Measurements from ENCODE around the gene DPF3. TPM values are rescaled to one million over a fixed set of nuclear protein-coding genes. Genes with fewer than 3 reads are reported as not detected.

DPF3 gene
- total and polyA plus RNA-seq, 8 donors = 1.4 to 3.6 (median 1.9) TPM

- DNase-seq (no peak), ATAC-seq (no peak)
- Histone ChIP-seq H3K36me3 (no peaks in the 10 kb centered on the region), H3K27ac (no peak overlapping the region), H3K4me3 (no peak overlapping the region), H3K9me3 (no peaks in the 10 kb centered on the region), H3K4me1 (no peaks in the 10 kb centered on the region), H3K27me3 (peaks cover 0 to 14% of the 10 kb centered on the region in 2 donors)
- TF ChIP-seq, protein P1, sequence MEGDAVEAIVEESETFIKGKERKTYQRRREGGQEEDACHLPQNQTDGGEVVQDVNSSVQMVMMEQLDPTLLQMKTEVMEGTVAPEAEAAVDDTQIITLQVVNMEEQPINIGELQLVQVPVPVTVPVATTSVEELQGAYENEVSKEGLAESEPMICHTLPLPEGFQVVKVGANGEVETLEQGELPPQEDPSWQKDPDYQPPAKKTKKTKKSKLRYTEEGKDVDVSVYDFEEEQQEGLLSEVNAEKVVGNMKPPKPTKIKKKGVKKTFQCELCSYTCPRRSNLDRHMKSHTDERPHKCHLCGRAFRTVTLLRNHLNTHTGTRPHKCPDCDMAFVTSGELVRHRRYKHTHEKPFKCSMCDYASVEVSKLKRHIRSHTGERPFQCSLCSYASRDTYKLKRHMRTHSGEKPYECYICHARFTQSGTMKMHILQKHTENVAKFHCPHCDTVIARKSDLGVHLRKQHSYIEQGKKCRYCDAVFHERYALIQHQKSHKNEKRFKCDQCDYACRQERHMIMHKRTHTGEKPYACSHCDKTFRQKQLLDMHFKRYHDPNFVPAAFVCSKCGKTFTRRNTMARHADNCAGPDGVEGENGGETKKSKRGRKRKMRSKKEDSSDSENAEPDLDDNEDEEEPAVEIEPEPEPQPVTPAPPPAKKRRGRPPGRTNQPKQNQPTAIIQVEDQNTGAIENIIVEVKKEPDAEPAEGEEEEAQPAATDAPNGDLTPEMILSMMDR (IDR thresholded peaks at IDR 0.05) = no peak
- intact Hi-C loops (cut with DNase I) = loop anchor here in 1 of 2 donors (10.0 kb wide), 1 partner anchor 392 kb away; no protein-coding TSS in a partner anchor
These were observed 12.4 kb upstream of the DPF3 start for GRCh38 chr14:72906316-72906715.

- H3K4me1 ChIP-seq = no peaks in the 10 kb centered on the region
- H3K36me3 ChIP-seq = no peaks in the 10 kb centered on the region
- intact Hi-C loops (cut with DNase I) = loop anchor here in 1 of 2 donors (10.0 kb wide), 1 partner anchor 390 kb away; no protein-coding TSS in a partner anchor
These were observed 11.1 kb upstream of the DPF3 start for GRCh38 chr14:72904840-72905561.

GRCh38 chr14:72904218-72904617 lies 10.3 kb upstream of the DPF3 start:
- ATAC-seq (no peak), DNase-seq (no peak)
- Histone ChIP-seq H3K4me3 (no peak overlapping the region), H3K9me3 (no peaks in the 10 kb centered on the region), H3K4me1 (no peaks in the 10 kb centered on the region), H3K27ac (no peak overlapping the region), H3K27me3 (peaks cover 0 to 14% of the 10 kb centered on the region in 2 donors), H3K36me3 (no peaks in the 10 kb centered on the region)
- TF ChIP-seq, protein P1 (IDR thresholded peaks at IDR 0.05) = no peak
- intact Hi-C loops (cut with DNase I) = loop anchor here in 1 of 2 donors (10.0 kb wide), 1 partner anchor 389 kb away; no protein-coding TSS in a partner anchor

More at GRCh38 chr14:72904840-72905561, 11.1 kb upstream of the DPF3 start:
- peak in 2 of 4 donors; percentile 77 to 85 for DNase-seq
- no peak overlapping the region for H3K4me3 ChIP-seq
- peak; percentile 91 for ATAC-seq
- TF ChIP-seq, protein P1 (IDR thresholded peaks at IDR 0.05) = peak; percentile 84 to 88
- H3K9me3 ChIP-seq = no peaks in the 10 kb centered on the region
- H3K27ac ChIP-seq = no peak overlapping the region
- peaks cover 0 to 14% of the 10 kb centered on the region in 2 donors for H3K27me3 ChIP-seq

DNA sequence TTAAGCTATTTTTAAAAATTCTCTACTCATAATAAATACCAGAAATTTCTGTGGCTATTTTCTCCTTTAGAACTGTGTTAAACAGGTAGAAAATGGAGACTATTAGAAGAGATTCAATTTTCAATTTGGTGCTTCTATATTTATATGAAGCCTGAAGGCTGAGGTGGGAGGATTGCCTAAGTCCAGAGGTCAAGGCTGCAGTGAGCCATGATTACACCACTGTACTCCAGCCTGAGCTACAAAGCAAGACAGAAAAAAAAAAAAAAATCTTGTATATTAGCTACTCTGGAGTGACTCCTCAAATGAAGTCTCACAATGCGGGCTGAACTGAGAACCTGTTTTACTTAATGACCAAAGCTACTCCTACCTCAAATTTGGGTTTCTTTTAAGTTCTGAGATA lies 9.8 kb upstream of the DPF3 start:
- Histone ChIP-seq H3K4me1 (no peaks in the 10 kb centered on the region), H3K27me3 (peaks cover 0 to 14% of the 10 kb centered on the region in 2 donors), H3K27ac (no peak overlapping the region), H3K36me3 (no peaks in the 10 kb centered on the region), H3K4me3 (no peak overlapping the region), H3K9me3 (no peaks in the 10 kb centered on the region)
- TF ChIP-seq, protein P1 (IDR thresholded peaks at IDR 0.05) = no peak
- ATAC-seq (no peak), DNase-seq (no peak)
- intact Hi-C loops (cut with DNase I) = loop anchor here (2.0 to 10.0 kb wide), 2 partner anchors 387 to 389 kb away; no protein-coding TSS in a partner anchor

- H3K4me1 ChIP-seq = no peaks in the 10 kb centered on the region
- ATAC-seq (no peak), DNase-seq (peak in 1 of 4 donors; percentile 53)
- no peaks in the 10 kb centered on the region for H3K36me3 ChIP-seq
- H3K27me3 ChIP-seq = peaks cover 0 to 17% of the 10 kb centered on the region in 2 donors
- H3K4me3 ChIP-seq = no peak overlapping the region
- intact Hi-C loops (cut with DNase I) = loop anchor here (2.0 to 10.0 kb wide), 2 partner anchors 386 to 388 kb away; no protein-coding TSS in a partner anchor
- TF ChIP-seq, protein P1 (IDR thresholded peaks at IDR 0.05) = no peak
- no peaks in the 10 kb centered on the region for H3K9me3 ChIP-seq
- no peak overlapping the region for H3K27ac ChIP-seq
These were observed 9.1 kb upstream of the DPF3 start for GRCh38 chr14:72902801-72903530.

Measured in left lung (tissue), 10 donors.